Calu3 (cell line): ENCODE data around the gene MGP. TPM values are rescaled to one million over a fixed set of nuclear protein-coding genes. Genes with fewer than 3 reads are reported as not detected.

Source experiments
- BruUV-seq: library from RNA; stranded (reverse); fragments of 400-500 nt; replicated peaks from 2 replicates; lab custom pipeline; 2021; lab: Mats Ljungman, UMichigan
- CTCF ChIA-PET: fragments of 300-600 bp; sonication (Branson Sonifier 250); formaldehyde crosslinking; loops from one replicate; lab custom pipeline; 2022; ENCODE audit warnings: antibody characterized with exemption; lab: Charles Lee
- DNase-seq: peaks from one replicate; pipeline ENCODE4 v3.0.0; 2022
- H3K27ac Mint-ChIP-seq: one replicate; pipeline ENCODE4 v1.8.0; 2022; ENCODE audit warnings: mixed read lengths; ENCODE audit not compliant: unreplicated experiment
- H3K27me3 Mint-ChIP-seq: one replicate; pipeline ENCODE4 v1.8.0; 2022; ENCODE audit warnings: mixed read lengths; ENCODE audit not compliant: unreplicated experiment
- H3K36me3 Mint-ChIP-seq: one replicate; pipeline ENCODE4 v1.8.0; 2022; ENCODE audit warnings: mild to moderate bottlenecking, moderate library complexity, mixed read lengths; ENCODE audit not compliant: insufficient read depth, unreplicated experiment
- H3K4me1 Mint-ChIP-seq: one replicate; pipeline ENCODE4 v1.8.0; 2022; ENCODE audit warnings: mild to moderate bottlenecking, low read depth, mixed read lengths; ENCODE audit not compliant: unreplicated experiment
- H3K4me3 Mint-ChIP-seq: one replicate; pipeline ENCODE4 v1.8.0; 2022; ENCODE audit warnings: mild to moderate bottlenecking, low read depth, moderate library complexity, mixed read lengths; ENCODE audit not compliant: unreplicated experiment
- H3K9me3 Mint-ChIP-seq: one replicate; pipeline ENCODE4 v1.8.0; 2022; ENCODE audit warnings: low read depth, mixed read lengths; ENCODE audit not compliant: unreplicated experiment
- CTCF ChIP-seq: fragments of 200-600 bp; IDR thresholded peaks from one replicate; pipeline ENCODE4 v1.8.0; 2022; ENCODE audit warnings: antibody characterized with exemption; ENCODE audit not compliant: unreplicated experiment
- intact Hi-C: fragments of 100-400 bp; cut with micrococcal nuclease; formaldehyde crosslinking; loops from one replicate; pipeline ENCODE4 v1.10.0; 2022; ENCODE audit not compliant: unreplicated experiment
- total RNA-seq: library from RNA; stranded (reverse); gene quantifications from 2 replicates; pipeline ENCODE4 v1.2.3, GENCODE V29; 2022

The MGP gene
- total RNA-seq, 1 experiment from 2014 or later, result not detected

DNA sequence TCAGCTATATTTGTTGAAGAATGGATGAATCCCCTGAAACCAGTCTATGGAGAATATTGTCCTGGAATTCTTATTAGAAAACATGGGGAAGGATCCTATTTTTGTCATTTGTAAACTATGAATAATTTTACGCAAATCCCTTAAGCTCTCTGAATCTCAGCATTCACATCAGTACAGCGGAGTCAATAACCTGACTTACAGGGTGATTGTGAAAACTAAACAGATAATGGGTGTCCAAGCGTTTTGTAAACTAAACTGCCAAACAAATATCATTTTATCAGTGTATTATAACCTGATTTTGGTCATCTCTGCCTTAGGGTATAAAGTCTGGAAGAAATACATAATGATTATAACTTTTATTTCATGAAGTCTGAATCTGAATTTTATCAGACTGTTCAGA, 52.3 kb downstream of the MGP start:
- Mint-ChIP-seq H3K9me3 (peaks cover 3% of the 10 kb centered on the region), H3K27ac (no peak overlapping the region), H3K4me3 (no peak overlapping the region), H3K4me1 (peaks cover 6% of the 10 kb centered on the region), H3K27me3 (no peaks in the 10 kb centered on the region), H3K36me3 (no peaks in the 10 kb centered on the region)
- no peak for TF ChIP-seq CTCF
- intact Hi-C loops, result no loop called here
- DNase-seq, result no peak
- CTCF ChIA-PET, result interaction anchor here (0.6 kb wide), 1 partner anchor 308 kb away, joined by 4 read pairs; no protein-coding TSS in a partner anchor
- no TSS peak for BruUV-seq

Other genes starting within 250 kb of the MGP start
- not detected in 2 replicates for gene GUCY2C, start 189.3 kb downstream of the MGP start, total RNA-seq
- 75.9 and 97.4 TPM in 2 replicates for gene WBP11, start 82.4 kb downstream of the MGP start, total RNA-seq
- 0.95 and 1.2 TPM in 2 replicates for gene C12orf60, start 82.2 kb downstream of the MGP start, total RNA-seq
- not detected in 2 replicates for gene SMCO3, start 71.7 kb downstream of the MGP start, total RNA-seq
- not detected in 2 replicates for gene ART4, start 42.3 kb downstream of the MGP start, total RNA-seq
- gene ERP27, start 52.7 kb upstream of the MGP start, total RNA-seq, result 0.17 and 2.3 TPM in 2 replicates
- gene ARHGDIB, start 75.7 kb upstream of the MGP start, total RNA-seq, result 23.5 and 23.6 TPM in 2 replicates
- gene PDE6H, start 87.2 kb upstream of the MGP start, total RNA-seq, result not detected in 2 replicates